Fibroblast of pulmonary artery (primary cell): ENCODE measurements around the gene HES2.
"Not testable (repeated sequence)": the region's sequence is repeated elsewhere in the genome, so short reads cannot be mapped to it uniquely, and the experiment has no call there.

Source experiments
- DNase-seq: peaks from one replicate; pipeline ENCODE4 v3.0.0-alpha.2; 2010; ENCODE audit warnings: low read depth
- H3K4me3 ChIP-seq: replicated peaks from 2 replicates; pipeline ENCODE4 v1.5.1; 2011; ENCODE audit warnings: low read depth, mild to moderate bottlenecking, control low read depth, low read length, moderate library complexity
- CTCF ChIP-seq: IDR thresholded peaks from 2 replicates; pipeline ENCODE4 v1.5.1; 2011; ENCODE audit warnings: mild to moderate bottlenecking, control low read depth, low read length, inconsistent platforms; ENCODE audit errors: missing control alignments

HES2 gene

GRCh38 chr1:6450943-6451373 is 31.2 kb upstream of the HES2 start:
- no peak for TF ChIP-seq CTCF
- no peak for DNase-seq
- H3K4me3 ChIP-seq = no peak overlapping the region

- DNase-seq, H3K4me3 ChIP-seq: not testable (repeated sequence)
Observed at GRCh38 chr1:6450486-6450885, 30.8 kb upstream of the HES2 start.

GRCh38 chr1:6450005-6450450 is 30.3 kb upstream of the HES2 start:
- TF ChIP-seq CTCF = no peak
- H3K4me3 ChIP-seq = no peak overlapping the region

GRCh38 chr1:6448749-6449631 is 29.3 kb upstream of the HES2 start:
- no peak for DNase-seq
- no peak overlapping the region for H3K4me3 ChIP-seq
- TF ChIP-seq CTCF = no peak

More at GRCh38 chr1:6450005-6450450, 30.3 kb upstream of the HES2 start:
- no peak for DNase-seq

DNA sequence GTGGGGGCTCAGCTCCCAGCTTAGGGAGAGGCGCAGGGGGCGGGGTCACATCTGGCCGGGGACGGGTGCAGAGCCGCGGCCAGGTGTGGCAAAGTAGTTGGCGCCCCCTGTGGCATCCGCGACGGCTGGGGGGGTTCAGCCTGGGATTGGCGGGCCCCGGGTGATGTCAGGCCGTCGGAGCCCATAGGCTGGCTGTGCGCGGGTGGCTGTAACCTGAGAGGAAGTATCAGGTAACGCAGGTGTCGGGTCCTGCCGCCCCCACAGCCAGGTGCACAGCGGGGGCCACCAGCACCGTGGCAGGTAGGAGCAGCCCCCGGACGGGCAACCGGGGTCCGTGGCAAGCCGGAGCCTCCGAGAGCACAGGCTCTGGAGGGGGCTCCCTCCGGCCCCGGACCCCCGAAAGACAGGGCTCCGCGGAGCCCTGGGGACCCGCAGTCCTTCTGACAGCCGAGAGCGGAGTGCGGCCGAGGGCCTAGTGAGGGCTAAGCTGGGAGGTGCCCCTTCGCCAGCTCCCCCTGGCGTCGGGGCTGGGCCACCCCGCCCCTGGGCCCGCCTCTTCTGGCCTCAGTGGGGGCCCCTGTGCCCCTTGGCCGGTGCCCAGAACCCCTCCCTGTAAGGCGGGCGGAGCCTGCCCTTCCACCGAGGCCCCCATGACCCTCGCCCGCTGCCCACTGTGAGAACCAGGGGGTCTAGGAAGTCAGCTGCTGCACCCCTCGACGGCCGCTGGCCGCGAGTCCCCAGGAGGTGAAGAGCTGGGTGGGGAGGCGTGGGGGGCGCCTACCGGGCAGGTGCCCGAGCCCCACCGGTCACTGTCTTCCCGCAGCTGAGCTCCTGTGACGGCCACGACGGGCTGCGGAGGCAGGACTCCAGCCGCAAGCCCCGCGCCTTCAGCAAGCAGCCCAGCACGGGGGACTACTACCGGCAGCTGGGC is 28.4 kb upstream of the HES2 start:
- no peak overlapping the region for H3K4me3 ChIP-seq

GRCh38 chr1:6447016-6447817 is 27.5 kb upstream of the HES2 start:
- no peak overlapping the region for H3K4me3 ChIP-seq
- no peak for DNase-seq
- no peak for TF ChIP-seq CTCF

More for the DNA sequence above, 28.4 kb upstream of the HES2 start:
- TF ChIP-seq CTCF = no peak
- DNase-seq = no peak
